Brain microvascular endothelial cell (primary cell): Measurements from ENCODE around the gene LAMB1.

ENCODE experiments used
- DNase-seq: peaks from one replicate; pipeline ENCODE4 v3.0.0-alpha.2; 2020
- H3K27ac ChIP-seq: fragments of 250-450 bp; sonication (Bioruptor Pico); 2 replicates; pipeline ENCODE4 v1.5.1; 2020; ENCODE audit warnings: mild to moderate bottlenecking, moderate library complexity
- H3K27me3 ChIP-seq: fragments of 250-450 bp; sonication (Bioruptor Pico); replicated peaks from 2 replicates; pipeline ENCODE4 v1.5.1; 2020; ENCODE audit warnings: mild to moderate bottlenecking
- H3K36me3 ChIP-seq: fragments of 250-450 bp; sonication (Bioruptor Pico); replicated peaks from 2 replicates; pipeline ENCODE4 v1.5.1; 2020; ENCODE audit warnings: mild to moderate bottlenecking
- H3K4me3 ChIP-seq: 2 replicates; pipeline ENCODE4 v1.5.1; 2011; ENCODE audit warnings: low read depth, mild to moderate bottlenecking, control low read depth, low read length, moderate library complexity
- CTCF ChIP-seq: IDR thresholded peaks from 2 replicates; pipeline ENCODE4 v1.5.1; 2011; ENCODE audit warnings: low read depth, mild to moderate bottlenecking, moderate library complexity, low read length, control low read depth, inconsistent platforms; ENCODE audit errors: missing control alignments
- in situ Hi-C: cut with HindIII; loops from 2 replicates; pipeline ENCODE4 v1.10.0; 2017; ENCODE audit warnings: low sequenced_read_pairs, low pct_ligation_motif_present

The LAMB1 gene

DNA sequence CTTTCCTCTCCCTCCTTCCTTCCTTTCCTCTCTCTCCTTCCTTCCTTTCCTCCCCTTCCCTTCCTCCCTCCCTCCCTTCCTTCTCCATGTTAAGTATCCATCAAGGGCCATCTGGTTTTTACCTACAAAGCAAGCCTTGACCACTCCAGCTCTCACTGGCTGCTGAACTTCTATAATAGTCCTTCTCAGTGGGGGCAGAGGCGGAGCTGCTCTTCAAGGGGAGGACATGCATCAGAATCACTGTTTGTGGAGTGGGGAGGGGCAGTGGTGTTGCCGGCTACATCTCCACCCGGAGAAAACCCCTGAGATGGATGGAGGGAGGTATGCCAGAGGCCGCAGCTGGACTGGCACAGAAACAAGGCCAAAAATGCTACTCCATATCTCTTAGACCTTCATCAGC, 25.9 kb downstream of the LAMB1 start:
- in situ Hi-C loops = no loop called here
- no peak overlapping the region for H3K4me3 ChIP-seq
- H3K27me3 ChIP-seq = no peaks in the 10 kb centered on the region
- no peak for TF ChIP-seq CTCF
- DNase-seq = no peak
- H3K36me3 ChIP-seq = peaks cover 89% of the 10 kb centered on the region
- H3K27ac ChIP-seq = no peak overlapping the region

GRCh38 chr7:107976620-107977019, 26.3 kb downstream of the LAMB1 start:
- Histone ChIP-seq H3K27ac (no peak overlapping the region), H3K27me3 (no peaks in the 10 kb centered on the region), H3K4me3 (no peak overlapping the region), H3K36me3 (peaks cover 90% of the 10 kb centered on the region)
- DNase-seq = no peak
- in situ Hi-C loops = no loop called here
- TF ChIP-seq CTCF = no peak

DNA sequence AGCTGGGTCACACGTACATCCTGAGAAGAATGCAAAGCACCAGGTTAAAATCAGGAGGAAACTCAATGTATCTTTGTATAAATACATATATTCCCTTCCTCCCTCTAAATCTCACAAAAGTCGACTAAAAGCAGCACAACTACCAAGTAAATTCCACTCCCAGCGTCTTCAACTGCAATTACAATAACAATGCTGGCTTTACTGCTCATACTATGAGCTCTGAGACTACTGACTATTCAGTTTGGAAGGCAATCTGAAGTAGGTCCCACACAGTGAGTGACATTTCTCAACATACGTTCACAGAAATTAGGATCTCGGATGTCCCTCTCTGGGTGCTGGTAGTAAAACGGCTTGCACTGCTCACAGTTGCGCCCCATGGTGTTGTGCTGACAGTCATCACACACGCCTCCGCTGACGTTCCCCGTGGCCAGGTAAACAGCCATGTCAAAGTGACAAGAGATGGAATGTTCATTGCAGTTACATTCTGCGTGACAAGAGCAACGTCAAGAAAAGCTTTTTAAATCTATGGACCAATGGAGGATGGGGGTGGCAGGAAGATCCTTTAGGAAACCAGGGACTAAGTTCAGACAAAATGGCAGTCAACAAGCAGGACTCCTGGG, 27.5 kb downstream of the LAMB1 start:
- in situ Hi-C loops = no loop called here

DNA sequence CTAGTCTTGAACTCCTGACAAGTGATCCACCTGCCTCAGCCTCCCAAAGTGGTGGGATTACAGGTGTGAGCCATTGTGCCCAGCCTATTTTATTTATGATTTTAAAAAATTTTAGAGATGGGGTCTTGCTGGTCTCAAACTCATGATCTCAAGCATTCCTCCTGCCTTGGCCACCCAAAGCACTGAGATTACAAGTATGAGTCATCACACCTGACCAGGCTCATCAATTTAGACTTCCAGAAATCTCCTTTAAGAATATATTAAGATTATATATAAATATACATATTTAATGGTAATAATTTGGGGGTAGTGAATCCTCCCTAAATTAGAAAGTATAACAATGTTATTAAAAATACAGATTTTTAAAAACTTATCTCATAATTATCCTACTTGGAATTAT, 29.1 kb downstream of the LAMB1 start:
- no peak for DNase-seq
- TF ChIP-seq CTCF = no peak
- no peak overlapping the region for H3K4me3 ChIP-seq
- in situ Hi-C loops = no loop called here
- H3K36me3 ChIP-seq = peaks cover 86% of the 10 kb centered on the region
- peak overlapping the region; percentile 2 for H3K27ac ChIP-seq
- H3K27me3 ChIP-seq = no peaks in the 10 kb centered on the region

More for the DNA sequence above, 27.5 kb downstream of the LAMB1 start:
- no peak overlapping the region for H3K4me3 ChIP-seq
- no peak for TF ChIP-seq CTCF
- DNase-seq = no peak
- H3K27ac ChIP-seq = no peak overlapping the region
- no peaks in the 10 kb centered on the region for H3K27me3 ChIP-seq
- H3K36me3 ChIP-seq = peaks cover 90% of the 10 kb centered on the region

DNA sequence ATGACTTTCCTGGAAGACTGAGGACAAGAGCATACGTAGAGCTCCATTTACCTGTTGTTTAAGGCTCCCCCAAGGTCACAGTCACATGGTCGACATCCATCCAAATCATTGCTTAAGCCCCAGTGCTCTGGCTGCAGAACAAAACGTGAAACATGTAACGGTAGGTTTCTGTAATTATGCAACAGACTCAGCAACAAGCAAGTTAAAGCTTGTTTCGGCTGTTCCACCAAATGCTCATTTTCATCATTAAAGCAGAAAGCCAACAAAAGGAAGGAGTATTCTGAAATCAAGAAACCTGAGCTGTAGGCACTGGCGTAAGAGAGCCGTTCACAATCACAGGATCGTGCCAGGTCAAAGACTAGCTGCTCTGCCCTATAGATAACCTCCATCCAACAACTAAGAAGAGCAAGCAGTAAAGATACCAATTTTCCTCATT, 30.0 kb downstream of the LAMB1 start:
- in situ Hi-C loops = no loop called here
- DNase-seq = no peak
- peak overlapping the region; percentile 54 for H3K27ac ChIP-seq

More for the DNA sequence above, 30.0 kb downstream of the LAMB1 start:
- TF ChIP-seq CTCF = no peak
- H3K4me3 ChIP-seq = no peak overlapping the region
- no peaks in the 10 kb centered on the region for H3K27me3 ChIP-seq
- peaks cover 87% of the 10 kb centered on the region for H3K36me3 ChIP-seq
